Epithelial cell of alveolus of lung (primary cell): Measurements from ENCODE around the gene RFXANK. TPM values are rescaled to one million over a fixed set of nuclear protein-coding genes. Genes with fewer than 3 reads are reported as not detected.

Experiments used
- total RNA-seq: library from RNA; depleted of rRNA; stranded (reverse); fragments of >200 nt; gene quantifications from 2 replicates; pipeline ENCODE4 v1.2.1, GENCODE V29; 2015

The RFXANK gene, protein sequence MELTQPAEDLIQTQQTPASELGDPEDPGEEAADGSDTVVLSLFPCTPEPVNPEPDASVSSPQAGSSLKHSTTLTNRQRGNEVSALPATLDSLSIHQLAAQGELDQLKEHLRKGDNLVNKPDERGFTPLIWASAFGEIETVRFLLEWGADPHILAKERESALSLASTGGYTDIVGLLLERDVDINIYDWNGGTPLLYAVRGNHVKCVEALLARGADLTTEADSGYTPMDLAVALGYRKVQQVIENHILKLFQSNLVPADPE
- 95.0 and 98.1 TPM in 2 replicates for total RNA-seq

GRCh38 chr19:19192078-19192882, at the start of gene RFXANK, which contains the start of gene BORCS8:
Gene RFXANK (plus strand): TSS chr19:19192258. CDS start chr19:19193947, 1,689 bp downstream.
Gene BORCS8 (minus strand): TSS chr19:19192152. CDS start chr19:19192117, 35 bp downstream.

GRCh38 chr19:19170053-19170872, 21.8 kb upstream of the RFXANK start, which contains the start of gene MEF2B:
Gene MEF2B (minus strand): TSS chr19:19170263. CDS start chr19:19150735, 19,528 bp downstream.

DNA sequence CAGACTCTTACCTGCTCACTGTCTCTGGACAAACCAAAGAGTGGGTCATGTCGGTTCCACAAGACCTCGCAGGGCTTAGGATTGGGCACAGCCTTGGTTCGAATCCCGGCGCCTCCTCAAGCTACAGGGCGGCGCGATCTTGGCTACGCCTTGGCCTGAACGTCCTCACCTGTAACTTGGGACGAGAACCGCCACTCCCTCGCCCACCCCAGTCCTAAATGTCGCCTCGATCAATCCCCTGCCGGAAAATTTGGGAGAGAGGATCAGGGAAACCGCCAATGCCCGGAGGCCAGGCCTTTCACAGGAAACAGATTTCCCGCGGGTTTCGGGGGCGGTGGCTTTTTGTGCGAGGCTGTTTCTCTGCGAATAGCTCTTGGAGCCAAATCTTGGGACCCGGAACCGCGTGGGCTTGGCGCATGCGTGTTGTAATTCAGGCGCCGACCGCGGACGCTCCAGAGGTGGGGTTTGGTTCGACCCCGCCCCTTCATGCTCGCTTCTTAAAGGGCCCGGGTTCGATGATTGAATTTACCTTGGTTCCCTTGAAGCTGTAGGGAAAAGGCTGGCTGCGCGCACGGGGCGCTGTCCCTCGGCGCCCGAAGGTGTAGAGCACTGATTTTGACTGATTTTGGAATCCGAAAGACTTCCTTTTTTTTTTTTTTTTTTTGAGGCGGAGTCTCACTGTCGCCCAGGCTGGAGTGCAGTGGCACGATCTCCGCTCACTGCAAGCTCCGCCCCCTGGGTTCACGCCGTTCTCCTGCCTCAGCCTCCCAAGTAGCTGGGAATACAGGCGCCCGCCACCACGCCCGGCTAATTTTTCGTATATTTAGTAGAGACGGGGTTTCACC, 11.2 kb downstream of the RFXANK start, which contains the start of gene NR2C2AP:
TSS of gene NR2C2AP (minus strand) at position 403 of the 845 bp plus-strand sequence. CDS start at position 49, 354 bp downstream.

DNA sequence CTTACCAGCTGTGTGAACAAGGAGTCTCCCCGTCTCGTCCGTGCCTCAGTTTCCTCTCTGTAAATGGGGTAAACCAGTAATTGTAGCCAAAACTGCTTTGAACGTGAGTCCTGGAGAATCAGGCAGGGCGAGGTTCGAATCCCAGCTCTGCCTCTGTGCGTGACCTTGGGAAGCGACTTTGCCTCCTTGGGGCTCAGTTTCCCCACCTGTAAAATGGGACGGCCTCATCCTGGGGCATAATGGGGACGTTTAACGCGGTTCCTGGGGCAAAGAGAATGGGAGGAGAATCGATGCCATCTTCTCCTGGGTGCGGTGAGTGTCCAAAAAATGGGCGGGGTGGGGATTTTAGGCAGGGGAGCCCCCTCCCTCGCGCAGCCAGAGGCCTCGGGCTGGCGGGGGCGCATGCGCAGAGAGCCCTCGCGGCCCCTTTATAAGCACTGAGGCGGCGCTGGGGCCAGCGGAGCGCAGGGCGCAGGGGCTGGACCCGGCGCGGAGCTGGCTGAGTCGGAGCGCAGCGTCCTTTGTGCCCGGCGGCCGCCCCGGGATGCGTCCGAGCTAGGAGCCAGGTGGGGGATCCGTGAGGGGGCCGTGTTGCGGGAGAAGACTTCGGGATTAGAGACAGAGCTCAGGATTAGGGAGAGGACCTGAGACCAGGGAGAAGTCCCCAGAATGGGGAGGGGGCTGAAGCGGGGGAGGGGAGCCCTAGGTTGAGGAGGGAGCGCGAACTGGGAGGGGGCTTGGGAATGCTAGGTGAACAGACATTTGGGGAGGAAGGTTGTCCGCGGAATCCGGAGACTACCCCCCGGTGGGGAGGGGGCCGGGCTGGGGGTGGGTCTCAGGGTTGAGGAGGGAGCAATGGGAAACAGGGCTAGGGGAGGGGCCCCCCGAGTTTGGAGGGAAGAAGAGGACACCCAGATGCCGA, 19.7 kb downstream of the RFXANK start, which contains the start of gene NCAN:
TSS of gene NCAN (plus strand) at position 460 of the 922 bp plus-strand sequence. CDS start 4,996 bp downstream, outside the sequence.

Other genes with a start within 250 kb of the RFXANK start
- gene SUGP2, start 158.7 kb upstream of the RFXANK start, total RNA-seq = 20.0 and 36.6 TPM in 2 replicates
- gene ARMC6, start 158.7 kb upstream of the RFXANK start, total RNA-seq = 23.6 and 37.8 TPM in 2 replicates
- gene SLC25A42, start 128.3 kb upstream of the RFXANK start, total RNA-seq = 4.3 and 11.2 TPM in 2 replicates
- gene TMEM161A, start 53.8 kb upstream of the RFXANK start, total RNA-seq = 39.6 and 51.0 TPM in 2 replicates
- 0.48 TPM in 1 of 2 replicates, not detected in the other for gene MEF2B, start 22.0 kb upstream of the RFXANK start, total RNA-seq
- gene BORCS8, start 106 bp upstream of the RFXANK start, total RNA-seq = 14.1 and 21.1 TPM in 2 replicates
- gene NR2C2AP, start 11.2 kb downstream of the RFXANK start, total RNA-seq = 4.2 and 12.0 TPM in 2 replicates
- 0.08 TPM in 1 of 2 replicates, not detected in the other for gene NCAN, start 19.7 kb downstream of the RFXANK start, total RNA-seq
- gene TM6SF2, start 81.0 kb downstream of the RFXANK start, total RNA-seq = 0.39 and 1.4 TPM in 2 replicates
- gene SUGP1, start 128.3 kb downstream of the RFXANK start, total RNA-seq = 30.8 and 67.1 TPM in 2 replicates
- 19.9 and 45.3 TPM in 2 replicates for gene MAU2, start 128.6 kb downstream of the RFXANK start, total RNA-seq
- gene GATAD2A, start 213.4 kb downstream of the RFXANK start, total RNA-seq = 27.8 and 61.8 TPM in 2 replicates